ENCODE results near the gene ZNF789. TPM values are rescaled to one million over a fixed set of nuclear protein-coding genes. Genes with fewer than 3 reads are reported as not detected.

Gene ZNF789
- total and polyA plus RNA-seq, 9 of the 15 experiments (the other 6 are each of a cell fraction or from before 2014, with no cell fraction given), result 6.1 to 57.0 (median 24.8) TPM

DNA sequence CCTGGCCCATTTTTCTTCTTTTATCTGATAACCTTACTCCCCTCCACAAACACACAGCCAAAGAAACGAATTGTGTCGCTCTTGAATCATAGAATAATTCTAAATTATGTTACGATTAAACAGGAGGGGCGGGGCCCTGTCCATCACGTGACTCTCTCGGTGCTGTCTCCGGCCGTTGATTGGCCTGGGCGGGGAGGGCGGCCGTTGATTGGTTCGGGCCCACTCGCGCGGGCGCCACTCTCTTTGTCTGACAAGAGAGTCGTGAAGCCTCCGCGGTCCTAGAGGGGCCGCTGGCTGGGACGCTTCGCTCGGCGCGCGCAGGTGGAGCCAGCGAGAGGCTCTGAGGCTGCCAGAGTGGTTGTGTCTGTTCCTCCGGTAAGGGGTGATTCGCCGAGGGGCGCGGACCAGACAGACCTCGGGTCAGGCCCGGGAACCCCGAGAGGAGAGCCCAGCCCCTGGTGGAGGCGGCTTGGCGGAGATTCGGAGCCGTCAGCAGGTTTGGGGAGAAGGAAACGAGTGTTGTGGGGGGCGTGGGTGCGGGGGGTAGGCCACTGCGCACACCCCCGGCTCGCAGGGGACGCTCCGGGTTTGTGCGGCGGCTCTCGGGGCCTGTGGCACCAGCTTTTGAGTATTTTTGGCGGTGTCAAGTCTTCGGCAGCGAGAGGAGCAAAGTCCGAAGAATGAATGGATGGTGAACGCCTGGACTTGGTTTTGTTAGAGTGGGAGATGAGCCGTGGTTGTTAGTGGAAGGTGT is at the start of gene ZNF789 (continued):
- TF ChIP-seq, protein P1, sequence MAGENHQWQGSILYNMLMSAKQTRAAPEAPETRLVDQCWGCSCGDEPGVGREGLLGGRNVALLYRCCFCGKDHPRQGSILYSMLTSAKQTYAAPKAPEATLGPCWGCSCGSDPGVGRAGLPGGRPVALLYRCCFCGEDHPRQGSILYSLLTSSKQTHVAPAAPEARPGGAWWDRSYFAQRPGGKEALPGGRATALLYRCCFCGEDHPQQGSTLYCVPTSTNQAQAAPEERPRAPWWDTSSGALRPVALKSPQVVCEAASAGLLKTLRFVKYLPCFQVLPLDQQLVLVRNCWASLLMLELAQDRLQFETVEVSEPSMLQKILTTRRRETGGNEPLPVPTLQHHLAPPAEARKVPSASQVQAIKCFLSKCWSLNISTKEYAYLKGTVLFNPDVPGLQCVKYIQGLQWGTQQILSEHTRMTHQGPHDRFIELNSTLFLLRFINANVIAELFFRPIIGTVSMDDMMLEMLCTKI (IDR thresholded peaks at IDR 0.05; ENCODE audit: partially characterized antibody), result no peak
- TF ChIP-seq ASH1L (IDR thresholded peaks at IDR 0.05; ENCODE audit: borderline replicate concordance, low read depth, partially characterized antibody) (peak; percentile 83), HDAC6 (IDR thresholded peaks at IDR 0.05; ENCODE audit: low read depth, low read length) (no peak), HOXB6 (CRISPR knock-in tag; IDR thresholded peaks at IDR 0.05; ENCODE audit: borderline replicate concordance) (no peak), ZNF57 (CRISPR knock-in tag; IDR thresholded peaks at IDR 0.05) (no peak), MAZ (CRISPR knock-in tag; conservative IDR thresholded peaks at IDR 0.05 in 1 of 2, IDR thresholded peaks at IDR 0.05 in 1 of 2) (peak; percentile 55 to 77; a peak in 2 of 4 replicates), ZNF324 (CRISPR knock-in tag; IDR thresholded peaks at IDR 0.05) (no peak), ZBTB1 (CRISPR knock-in tag; IDR thresholded peaks at IDR 0.05; ENCODE audit: borderline replicate concordance, low read depth) (peak; percentile 58; the same call in 1 of the 2 replicates), BMI1 (IDR thresholded peaks at IDR 0.05; ENCODE audit: low read length) (no peak), ZKSCAN3 (CRISPR knock-in tag; IDR thresholded peaks at IDR 0.05) (no peak), SRSF3 (IDR thresholded peaks at IDR 0.05; ENCODE audit: insufficient read depth, low read length) (no peak), CEBPB (tag; IDR thresholded peaks at IDR 0.05) (no peak)
- TF ChIP-seq, protein P2, sequence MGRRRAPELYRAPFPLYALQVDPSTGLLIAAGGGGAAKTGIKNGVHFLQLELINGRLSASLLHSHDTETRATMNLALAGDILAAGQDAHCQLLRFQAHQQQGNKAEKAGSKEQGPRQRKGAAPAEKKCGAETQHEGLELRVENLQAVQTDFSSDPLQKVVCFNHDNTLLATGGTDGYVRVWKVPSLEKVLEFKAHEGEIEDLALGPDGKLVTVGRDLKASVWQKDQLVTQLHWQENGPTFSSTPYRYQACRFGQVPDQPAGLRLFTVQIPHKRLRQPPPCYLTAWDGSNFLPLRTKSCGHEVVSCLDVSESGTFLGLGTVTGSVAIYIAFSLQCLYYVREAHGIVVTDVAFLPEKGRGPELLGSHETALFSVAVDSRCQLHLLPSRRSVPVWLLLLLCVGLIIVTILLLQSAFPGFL (CRISPR knock-in tag; IDR thresholded peaks at IDR 0.05), result no peak
- TF ChIP-seq, protein P3, sequence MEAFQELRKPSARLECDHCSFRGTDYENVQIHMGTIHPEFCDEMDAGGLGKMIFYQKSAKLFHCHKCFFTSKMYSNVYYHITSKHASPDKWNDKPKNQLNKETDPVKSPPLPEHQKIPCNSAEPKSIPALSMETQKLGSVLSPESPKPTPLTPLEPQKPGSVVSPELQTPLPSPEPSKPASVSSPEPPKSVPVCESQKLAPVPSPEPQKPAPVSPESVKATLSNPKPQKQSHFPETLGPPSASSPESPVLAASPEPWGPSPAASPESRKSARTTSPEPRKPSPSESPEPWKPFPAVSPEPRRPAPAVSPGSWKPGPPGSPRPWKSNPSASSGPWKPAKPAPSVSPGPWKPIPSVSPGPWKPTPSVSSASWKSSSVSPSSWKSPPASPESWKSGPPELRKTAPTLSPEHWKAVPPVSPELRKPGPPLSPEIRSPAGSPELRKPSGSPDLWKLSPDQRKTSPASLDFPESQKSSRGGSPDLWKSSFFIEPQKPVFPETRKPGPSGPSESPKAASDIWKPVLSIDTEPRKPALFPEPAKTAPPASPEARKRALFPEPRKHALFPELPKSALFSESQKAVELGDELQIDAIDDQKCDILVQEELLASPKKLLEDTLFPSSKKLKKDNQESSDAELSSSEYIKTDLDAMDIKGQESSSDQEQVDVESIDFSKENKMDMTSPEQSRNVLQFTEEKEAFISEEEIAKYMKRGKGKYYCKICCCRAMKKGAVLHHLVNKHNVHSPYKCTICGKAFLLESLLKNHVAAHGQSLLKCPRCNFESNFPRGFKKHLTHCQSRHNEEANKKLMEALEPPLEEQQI (IDR thresholded peaks at IDR 0.05), result no peak
- TF ChIP-seq, protein P4, sequence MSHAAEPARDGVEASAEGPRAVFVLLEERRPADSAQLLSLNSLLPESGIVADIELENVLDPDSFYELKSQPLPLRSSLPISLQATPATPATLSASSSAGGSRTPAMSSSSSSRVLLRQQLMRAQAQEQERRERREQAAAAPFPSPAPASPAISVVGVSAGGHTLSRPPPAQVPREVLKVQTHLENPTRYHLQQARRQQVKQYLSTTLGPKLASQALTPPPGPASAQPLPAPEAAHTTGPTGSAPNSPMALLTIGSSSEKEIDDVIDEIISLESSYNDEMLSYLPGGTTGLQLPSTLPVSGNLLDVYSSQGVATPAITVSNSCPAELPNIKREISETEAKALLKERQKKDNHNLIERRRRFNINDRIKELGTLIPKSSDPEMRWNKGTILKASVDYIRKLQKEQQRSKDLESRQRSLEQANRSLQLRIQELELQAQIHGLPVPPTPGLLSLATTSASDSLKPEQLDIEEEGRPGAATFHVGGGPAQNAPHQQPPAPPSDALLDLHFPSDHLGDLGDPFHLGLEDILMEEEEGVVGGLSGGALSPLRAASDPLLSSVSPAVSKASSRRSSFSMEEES (CRISPR knock-in tag; IDR thresholded peaks at IDR 0.05), result peak; percentile 100
- TF ChIP-seq, protein P5, sequence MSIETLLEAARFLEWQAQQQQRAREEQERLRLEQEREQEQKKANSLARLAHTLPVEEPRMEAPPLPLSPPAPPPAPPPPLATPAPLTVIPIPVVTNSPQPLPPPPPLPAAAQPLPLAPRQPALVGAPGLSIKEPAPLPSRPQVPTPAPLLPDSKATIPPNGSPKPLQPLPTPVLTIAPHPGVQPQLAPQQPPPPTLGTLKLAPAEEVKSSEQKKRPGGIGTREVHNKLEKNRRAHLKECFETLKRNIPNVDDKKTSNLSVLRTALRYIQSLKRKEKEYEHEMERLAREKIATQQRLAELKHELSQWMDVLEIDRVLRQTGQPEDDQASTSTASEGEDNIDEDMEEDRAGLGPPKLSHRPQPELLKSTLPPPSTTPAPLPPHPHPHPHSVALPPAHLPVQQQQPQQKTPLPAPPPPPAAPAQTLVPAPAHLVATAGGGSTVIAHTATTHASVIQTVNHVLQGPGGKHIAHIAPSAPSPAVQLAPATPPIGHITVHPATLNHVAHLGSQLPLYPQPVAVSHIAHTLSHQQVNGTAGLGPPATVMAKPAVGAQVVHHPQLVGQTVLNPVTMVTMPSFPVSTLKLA (conservative IDR thresholded peaks at IDR 0.05), result peak; percentile 89 to 93
- TF ChIP-seq, protein P6, sequence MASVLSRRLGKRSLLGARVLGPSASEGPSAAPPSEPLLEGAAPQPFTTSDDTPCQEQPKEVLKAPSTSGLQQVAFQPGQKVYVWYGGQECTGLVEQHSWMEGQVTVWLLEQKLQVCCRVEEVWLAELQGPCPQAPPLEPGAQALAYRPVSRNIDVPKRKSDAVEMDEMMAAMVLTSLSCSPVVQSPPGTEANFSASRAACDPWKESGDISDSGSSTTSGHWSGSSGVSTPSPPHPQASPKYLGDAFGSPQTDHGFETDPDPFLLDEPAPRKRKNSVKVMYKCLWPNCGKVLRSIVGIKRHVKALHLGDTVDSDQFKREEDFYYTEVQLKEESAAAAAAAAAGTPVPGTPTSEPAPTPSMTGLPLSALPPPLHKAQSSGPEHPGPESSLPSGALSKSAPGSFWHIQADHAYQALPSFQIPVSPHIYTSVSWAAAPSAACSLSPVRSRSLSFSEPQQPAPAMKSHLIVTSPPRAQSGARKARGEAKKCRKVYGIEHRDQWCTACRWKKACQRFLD (CRISPR knock-in tag; IDR thresholded peaks at IDR 0.05), result no peak

All from K562 (cell line).